ENCODE data around the gene DENND1C. TPM values are rescaled to one million over a fixed set of nuclear protein-coding genes. Genes with fewer than 3 reads are reported as not detected.

DENND1C gene
- total RNA-seq, 2 experiments from 2014 or later, result 111 to 118 TPM

DNA sequence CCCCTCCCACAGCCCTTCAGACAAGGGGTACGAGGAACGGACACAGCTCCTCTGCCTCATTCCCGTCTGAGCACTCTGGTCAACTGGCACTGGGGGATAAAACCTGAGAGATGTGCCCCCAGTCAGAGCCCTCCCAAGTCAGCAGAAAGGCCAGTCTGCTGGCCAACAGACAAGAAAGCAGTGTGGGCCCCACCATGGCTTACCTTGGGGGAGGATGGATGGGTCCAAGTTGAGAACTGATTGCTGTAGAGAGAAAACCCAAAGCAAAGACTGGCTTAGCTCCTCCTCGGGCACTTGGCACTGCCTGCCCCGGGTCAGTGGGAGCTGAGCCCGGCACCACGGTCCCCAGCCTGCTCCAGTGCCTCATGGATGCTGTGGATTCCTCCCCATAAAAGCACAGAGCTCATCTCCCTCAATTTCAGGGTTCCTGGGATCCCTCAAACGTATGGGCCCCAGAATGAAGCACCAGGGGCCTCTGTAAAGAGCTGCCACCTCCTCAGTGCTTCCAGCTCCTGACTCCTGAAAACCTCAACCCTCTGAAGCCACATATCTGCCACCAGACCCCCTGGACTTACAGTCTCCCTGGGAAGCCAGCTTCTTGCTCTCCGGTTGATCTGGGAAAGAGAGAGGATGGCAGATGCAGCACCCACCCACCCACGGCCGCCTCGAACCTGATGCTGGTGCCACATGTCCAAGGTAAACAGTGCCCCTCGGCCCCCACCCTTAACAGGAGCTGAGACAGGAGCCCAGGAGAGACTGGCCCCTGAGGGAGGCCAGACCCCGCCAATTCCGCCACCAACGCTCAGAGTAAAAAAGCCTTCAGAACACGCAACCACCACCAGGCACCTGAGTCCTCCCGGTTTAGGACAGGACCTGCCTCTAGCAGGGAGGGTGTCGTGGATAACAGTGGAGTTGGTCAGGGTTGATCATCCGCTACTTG, 60.2 kb downstream of the DENND1C start:
- H3K36me3 ChIP-seq (ENCODE audit: insufficient read depth, low read length), result peaks cover 61% of the 10 kb centered on the region

DNA sequence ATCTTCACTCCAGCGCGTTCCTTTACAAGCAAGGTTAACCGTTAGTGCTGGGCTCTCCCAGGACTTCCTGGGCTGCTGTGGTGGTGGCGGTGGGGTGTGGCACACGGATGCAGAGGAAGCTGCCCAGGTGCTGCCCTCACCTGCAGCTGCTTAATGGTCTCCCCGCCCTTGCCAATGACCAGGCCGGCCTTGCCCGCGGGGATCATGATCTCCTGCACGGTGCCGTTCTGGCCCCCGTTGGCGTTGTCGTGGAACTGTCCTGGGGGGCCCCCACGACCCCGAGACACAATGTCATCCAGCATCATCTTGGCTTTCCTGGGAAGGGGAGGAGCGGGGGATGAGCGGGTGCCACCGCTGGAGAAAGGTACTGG, 63.0 kb downstream of the DENND1C start:
- ATAC-seq (ENCODE audit: poor library complexity) (no peak), DNase-seq (no peak)
- TF ChIP-seq, protein P1, sequence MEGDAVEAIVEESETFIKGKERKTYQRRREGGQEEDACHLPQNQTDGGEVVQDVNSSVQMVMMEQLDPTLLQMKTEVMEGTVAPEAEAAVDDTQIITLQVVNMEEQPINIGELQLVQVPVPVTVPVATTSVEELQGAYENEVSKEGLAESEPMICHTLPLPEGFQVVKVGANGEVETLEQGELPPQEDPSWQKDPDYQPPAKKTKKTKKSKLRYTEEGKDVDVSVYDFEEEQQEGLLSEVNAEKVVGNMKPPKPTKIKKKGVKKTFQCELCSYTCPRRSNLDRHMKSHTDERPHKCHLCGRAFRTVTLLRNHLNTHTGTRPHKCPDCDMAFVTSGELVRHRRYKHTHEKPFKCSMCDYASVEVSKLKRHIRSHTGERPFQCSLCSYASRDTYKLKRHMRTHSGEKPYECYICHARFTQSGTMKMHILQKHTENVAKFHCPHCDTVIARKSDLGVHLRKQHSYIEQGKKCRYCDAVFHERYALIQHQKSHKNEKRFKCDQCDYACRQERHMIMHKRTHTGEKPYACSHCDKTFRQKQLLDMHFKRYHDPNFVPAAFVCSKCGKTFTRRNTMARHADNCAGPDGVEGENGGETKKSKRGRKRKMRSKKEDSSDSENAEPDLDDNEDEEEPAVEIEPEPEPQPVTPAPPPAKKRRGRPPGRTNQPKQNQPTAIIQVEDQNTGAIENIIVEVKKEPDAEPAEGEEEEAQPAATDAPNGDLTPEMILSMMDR (IDR thresholded peaks at IDR 0.05), result no peak
- peaks cover 85% of the 10 kb centered on the region for H3K36me3 ChIP-seq (ENCODE audit: insufficient read depth, low read length)
- intact Hi-C loops (cut with DNase I, micrococcal nuclease), result no loop called here
- peaks cover 92% of the 10 kb centered on the region for H3K36me3 Mint-ChIP-seq (ENCODE audit: low read depth)
- H3K4me1 ChIP-seq (ENCODE audit: insufficient read depth, low read length), result peaks cover 22% of the 10 kb centered on the region
- H3K4me3 ChIP-seq (ENCODE audit: low read length), result no peak overlapping the region
- H3K27ac Mint-ChIP-seq, result no peak overlapping the region
- H3K27me3 Mint-ChIP-seq, result no peaks in the 10 kb centered on the region
- POLR2A ChIA-PET, result no interaction called here
- no peak overlapping the region for H3K4me3 Mint-ChIP-seq
- CTCF ChIA-PET, result no interaction called here
- no peak overlapping the region for H3K27ac ChIP-seq (ENCODE audit: low read depth in 1 of 2, low read length in 2 of 2)
- peaks cover 16% of the 10 kb centered on the region for H3K4me1 Mint-ChIP-seq (ENCODE audit: low read depth)
- no peaks in the 10 kb centered on the region for H3K9me3 ChIP-seq (ENCODE audit: control insufficient read depth in 1 of 2, insufficient read depth in 1 of 2, low read length in 2 of 2)
- H3K27me3 ChIP-seq (ENCODE audit: control insufficient read depth in 1 of 2, insufficient read depth in 2 of 2, low read length in 2 of 2), result no peaks in the 10 kb centered on the region
- no peaks in the 10 kb centered on the region for H3K9me3 Mint-ChIP-seq

More for the DNA sequence above, 60.2 kb downstream of the DENND1C start:
- H3K27me3 ChIP-seq (ENCODE audit: control insufficient read depth in 1 of 2, insufficient read depth in 2 of 2, low read length in 2 of 2), result no peaks in the 10 kb centered on the region
- Mint-ChIP-seq H3K36me3 (ENCODE audit: low read depth) (peaks cover 70% of the 10 kb centered on the region), H3K27me3 (no peaks in the 10 kb centered on the region), H3K4me1 (ENCODE audit: low read depth) (peaks cover 32% of the 10 kb centered on the region), H3K4me3 (peak overlapping the region; percentile 56), H3K9me3 (no peaks in the 10 kb centered on the region), H3K27ac (no peak overlapping the region)
- H3K4me1 ChIP-seq (ENCODE audit: insufficient read depth, low read length), result peaks cover 40% of the 10 kb centered on the region
- CTCF ChIA-PET, result no interaction called here
- TF ChIP-seq, protein P1 (IDR thresholded peaks at IDR 0.05), result no peak
- peaks cover 0 to 6% of the 10 kb centered on the region in 2 experiments for H3K9me3 ChIP-seq (ENCODE audit: control insufficient read depth in 1 of 2, insufficient read depth in 1 of 2, low read length in 2 of 2)
- ATAC-seq (ENCODE audit: poor library complexity) (no peak), DNase-seq (no peak)
- H3K27ac ChIP-seq (ENCODE audit: low read depth in 1 of 2, low read length in 2 of 2), result no peak overlapping the region
- H3K4me3 ChIP-seq (ENCODE audit: low read length), result no peak overlapping the region
- intact Hi-C loops (cut with DNase I, micrococcal nuclease), result loop anchor here in 1 of 2 experiments (2.0 kb wide), 1 partner anchor 141 kb away; no protein-coding TSS in a partner anchor
- POLR2A ChIA-PET, result no interaction called here

DNA sequence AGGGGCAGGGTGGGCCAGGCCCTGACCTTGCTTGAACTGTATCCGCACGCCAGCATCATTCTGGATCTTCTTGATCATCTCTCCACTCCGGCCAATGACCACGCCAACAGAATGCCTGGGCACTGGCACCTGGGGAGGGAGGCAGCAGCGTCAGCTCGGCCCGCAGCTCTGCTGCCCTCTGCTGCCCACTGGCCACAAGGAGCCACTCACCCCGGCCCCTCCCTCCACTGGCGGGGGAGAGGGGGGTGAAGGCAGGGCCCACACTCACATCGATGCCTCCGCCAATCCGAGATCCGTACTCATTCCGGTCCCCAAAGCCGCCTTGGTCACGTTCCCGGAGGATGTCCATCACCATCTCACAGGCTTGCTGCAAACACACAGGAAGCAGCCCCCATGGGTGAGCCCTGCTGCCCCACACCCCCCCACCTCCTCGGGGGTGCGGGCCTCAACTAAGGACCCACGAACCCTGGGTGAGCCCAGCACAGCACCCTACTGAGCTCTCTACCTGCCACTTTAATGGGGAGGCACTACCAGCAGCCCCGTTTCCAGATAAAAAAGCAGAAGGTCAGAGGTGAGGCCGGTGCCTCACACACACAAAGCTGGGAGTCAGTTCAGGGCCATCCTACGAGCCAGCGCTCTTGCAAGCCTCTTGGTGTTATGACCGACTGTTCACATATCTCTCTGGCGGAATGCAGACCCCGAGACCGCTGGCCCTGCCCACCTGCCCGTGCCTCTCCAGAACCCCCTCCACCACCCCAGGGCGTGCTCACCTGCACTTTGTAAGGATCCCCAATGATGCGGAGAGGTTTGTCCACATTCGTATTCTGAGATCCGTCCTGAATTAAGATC, 63.6 kb downstream of the DENND1C start:
- intact Hi-C loops (cut with DNase I, micrococcal nuclease), result no loop called here
- Histone ChIP-seq H3K27me3 (ENCODE audit: control insufficient read depth in 1 of 2, insufficient read depth in 2 of 2, low read length in 2 of 2) (no peaks in the 10 kb centered on the region), H3K4me1 (ENCODE audit: insufficient read depth, low read length) (peaks cover 16% of the 10 kb centered on the region), H3K36me3 (ENCODE audit: insufficient read depth, low read length) (peaks cover 85% of the 10 kb centered on the region), H3K27ac (ENCODE audit: low read depth in 1 of 2, low read length in 2 of 2) (no peak overlapping the region), H3K4me3 (ENCODE audit: low read length) (no peak overlapping the region), H3K9me3 (ENCODE audit: control insufficient read depth in 1 of 2, insufficient read depth in 1 of 2, low read length in 2 of 2) (no peaks in the 10 kb centered on the region)
- peaks cover 87% of the 10 kb centered on the region for H3K36me3 Mint-ChIP-seq (ENCODE audit: low read depth)
- no peaks in the 10 kb centered on the region for H3K9me3 Mint-ChIP-seq
- DNase-seq (no peak), ATAC-seq (ENCODE audit: poor library complexity) (no peak)
- H3K4me3 Mint-ChIP-seq, result no peak overlapping the region
- ChIA-PET CTCF (no interaction called here), POLR2A (interaction anchor here (0.6 kb wide), 1 partner anchor 57 kb away, joined by 3 read pairs; the partner anchor contains the start of gene CLPP)
- H3K4me1 Mint-ChIP-seq (ENCODE audit: low read depth), result peaks cover 10% of the 10 kb centered on the region
- no peaks in the 10 kb centered on the region for H3K27me3 Mint-ChIP-seq
- H3K27ac Mint-ChIP-seq, result no peak overlapping the region
- TF ChIP-seq, protein P1 (IDR thresholded peaks at IDR 0.05), result no peak

Other genes with a start within 250 kb of the DENND1C start
- gene MLLT1, start 201.8 kb downstream of the DENND1C start, total RNA-seq, result 10 to 100 TPM; 18.3 to 22.1 TPM
- gene ACER1, start 148.2 kb downstream of the DENND1C start, total RNA-seq, result 1 to 10 TPM; 2.7 to 3.1 TPM
- gene CLPP, start 120.3 kb downstream of the DENND1C start, total RNA-seq, result 10 to 100 TPM; 86.7 to 96.4 TPM
- 10 to 100 TPM; 75.3 to 78.7 TPM for gene ALKBH7, start 109.0 kb downstream of the DENND1C start, total RNA-seq
- under 1 TPM; 0.81 to 0.85 TPM for gene PSPN, start 105.9 kb downstream of the DENND1C start, total RNA-seq
- 10 to 100 TPM; 56.1 to 61.1 TPM for gene GTF2F1, start 88.6 kb downstream of the DENND1C start, total RNA-seq
- gene KHSRP, start 57.0 kb downstream of the DENND1C start, total RNA-seq, result 100 to 1,000 TPM; 128 to 143 TPM
- gene SLC25A41, start 48.0 kb downstream of the DENND1C start, total RNA-seq, result under 1 TPM; 0.30 to 0.50 TPM
- gene SLC25A23, start 22.0 kb downstream of the DENND1C start, total RNA-seq, result 10 to 100 TPM; 10.5 to 10.8 TPM
- gene CRB3, start 17.5 kb downstream of the DENND1C start, total RNA-seq, result 1 to 10 TPM; 7.9 to 9.4 TPM
- gene TUBB4A, start 20.5 kb upstream of the DENND1C start, total RNA-seq, result under 1 TPM; 0.53 to 0.88 TPM
- 1 to 10 TPM; 1.5 to 1.8 TPM for gene TNFSF9, start 49.2 kb upstream of the DENND1C start, total RNA-seq
- not detected for gene CD70, start 109.4 kb upstream of the DENND1C start, total RNA-seq
- 1 to 10 TPM; 2.5 to 2.6 TPM for gene TNFSF14, start 188.4 kb upstream of the DENND1C start, total RNA-seq
- under 1 TPM in 1 of 2 experiments, not detected in 1; 0.55 TPM for gene C3, start 238.9 kb upstream of the DENND1C start, total RNA-seq

All from CD4-positive, alpha-beta T cell (primary cell).